ENCODE measurements around the gene KSR2. TPM values are rescaled to one million over a fixed set of nuclear protein-coding genes. Genes with fewer than 3 reads are reported as not detected.

Gene KSR2
- total and polyA plus RNA-seq, 2 experiments from 2014 or later: under 0.01 to 0.02 TPM

DNA sequence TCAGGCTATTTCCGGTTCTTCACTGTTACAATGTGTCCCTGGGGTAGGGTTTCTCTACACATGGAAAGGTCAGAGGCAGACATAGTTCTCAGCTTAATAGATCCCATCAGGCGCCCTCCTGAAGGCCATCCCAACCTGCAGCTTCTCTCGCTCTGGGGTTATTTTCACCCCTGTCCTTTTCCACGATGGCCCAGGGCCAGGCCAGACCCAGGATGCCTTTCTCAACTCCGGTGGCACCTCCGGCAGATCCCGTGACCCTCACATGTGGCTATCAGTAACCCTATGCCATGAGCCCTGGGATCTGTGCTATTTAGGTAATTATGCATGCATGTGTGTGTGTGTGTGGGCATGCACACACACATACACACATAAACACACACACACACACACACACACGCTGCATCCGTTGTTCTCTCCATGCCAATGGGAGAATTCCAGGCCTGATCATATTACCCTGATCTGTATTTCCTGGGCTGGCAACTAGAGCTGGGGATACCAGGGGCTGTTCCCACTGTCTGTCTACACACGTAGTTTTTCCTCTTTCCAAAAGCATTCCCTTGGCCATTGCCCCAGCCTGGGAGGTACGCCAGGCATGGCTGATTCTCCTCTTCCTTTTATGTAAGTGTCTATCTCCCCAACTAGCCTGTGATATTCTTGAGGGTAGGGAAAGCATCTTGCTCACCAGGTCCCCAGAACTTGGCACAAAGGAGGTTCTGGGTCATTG is 556.2 kb downstream of the KSR2 start:
- no peak overlapping the region for H3K27ac ChIP-seq
- no peak for DNase-seq (ENCODE audit: low read depth in 1 of 2, low spot score in 1 of 2)
- no peak overlapping the region for H3K4me3 ChIP-seq

GRCh38 chr12:117409286-117409685 is 559.5 kb downstream of the KSR2 start:
- H3K4me3 ChIP-seq: no peak overlapping the region
- no peak for DNase-seq (ENCODE audit: low read depth in 1 of 2, low spot score in 1 of 2)
- no peaks in the 10 kb centered on the region for H3K27me3 ChIP-seq
- no peaks in the 10 kb centered on the region for H3K9me3 ChIP-seq (ENCODE audit: low read depth)
- TF ChIP-seq, protein P1, sequence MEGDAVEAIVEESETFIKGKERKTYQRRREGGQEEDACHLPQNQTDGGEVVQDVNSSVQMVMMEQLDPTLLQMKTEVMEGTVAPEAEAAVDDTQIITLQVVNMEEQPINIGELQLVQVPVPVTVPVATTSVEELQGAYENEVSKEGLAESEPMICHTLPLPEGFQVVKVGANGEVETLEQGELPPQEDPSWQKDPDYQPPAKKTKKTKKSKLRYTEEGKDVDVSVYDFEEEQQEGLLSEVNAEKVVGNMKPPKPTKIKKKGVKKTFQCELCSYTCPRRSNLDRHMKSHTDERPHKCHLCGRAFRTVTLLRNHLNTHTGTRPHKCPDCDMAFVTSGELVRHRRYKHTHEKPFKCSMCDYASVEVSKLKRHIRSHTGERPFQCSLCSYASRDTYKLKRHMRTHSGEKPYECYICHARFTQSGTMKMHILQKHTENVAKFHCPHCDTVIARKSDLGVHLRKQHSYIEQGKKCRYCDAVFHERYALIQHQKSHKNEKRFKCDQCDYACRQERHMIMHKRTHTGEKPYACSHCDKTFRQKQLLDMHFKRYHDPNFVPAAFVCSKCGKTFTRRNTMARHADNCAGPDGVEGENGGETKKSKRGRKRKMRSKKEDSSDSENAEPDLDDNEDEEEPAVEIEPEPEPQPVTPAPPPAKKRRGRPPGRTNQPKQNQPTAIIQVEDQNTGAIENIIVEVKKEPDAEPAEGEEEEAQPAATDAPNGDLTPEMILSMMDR (IDR thresholded peaks at IDR 0.05; ENCODE audit: low read depth, low read length): no peak
- H3K4me1 ChIP-seq (ENCODE audit: low read depth): peaks cover 6% of the 10 kb centered on the region
- no peaks in the 10 kb centered on the region for H3K36me3 ChIP-seq
- no peak overlapping the region for H3K27ac ChIP-seq

More for the DNA sequence above, 556.2 kb downstream of the KSR2 start:
- Histone ChIP-seq H3K27me3 (no peaks in the 10 kb centered on the region), H3K4me1 (ENCODE audit: low read depth) (peaks cover 6% of the 10 kb centered on the region), H3K9me3 (ENCODE audit: low read depth) (no peaks in the 10 kb centered on the region), H3K36me3 (no peaks in the 10 kb centered on the region)
- TF ChIP-seq, protein P1 (IDR thresholded peaks at IDR 0.05; ENCODE audit: low read depth, low read length): no peak

- H3K9me3 ChIP-seq (ENCODE audit: low read depth): no peaks in the 10 kb centered on the region
- no peaks in the 10 kb centered on the region for H3K36me3 ChIP-seq
- H3K27me3 ChIP-seq: no peaks in the 10 kb centered on the region
- TF ChIP-seq, protein P1 (IDR thresholded peaks at IDR 0.05; ENCODE audit: low read depth, low read length): no peak
- H3K4me3 ChIP-seq: no peak overlapping the region
- peaks cover 6% of the 10 kb centered on the region for H3K4me1 ChIP-seq (ENCODE audit: low read depth)
- H3K27ac ChIP-seq: no peak overlapping the region
- DNase-seq (ENCODE audit: low read depth in 1 of 2, low spot score in 1 of 2): peak; percentile 30 to 47
These were observed 560.5 kb downstream of the KSR2 start for GRCh38 chr12:117408161-117408791.

- no peak overlapping the region for H3K4me3 ChIP-seq
- H3K27ac ChIP-seq: no peak overlapping the region
- no peaks in the 10 kb centered on the region for H3K36me3 ChIP-seq
- no peaks in the 10 kb centered on the region for H3K9me3 ChIP-seq (ENCODE audit: low read depth)
- no peak for DNase-seq (ENCODE audit: low read depth in 1 of 2, low spot score in 1 of 2)
- H3K4me1 ChIP-seq (ENCODE audit: low read depth): peaks cover 6% of the 10 kb centered on the region
- H3K27me3 ChIP-seq: no peaks in the 10 kb centered on the region
- TF ChIP-seq, protein P1 (IDR thresholded peaks at IDR 0.05; ENCODE audit: low read depth, low read length): no peak
These were observed 563.9 kb downstream of the KSR2 start for GRCh38 chr12:117404940-117405339.

GRCh38 chr12:117404203-117404853 is 564.5 kb downstream of the KSR2 start:
- H3K36me3 ChIP-seq: no peaks in the 10 kb centered on the region

More at GRCh38 chr12:117404203-117404853, 564.5 kb downstream of the KSR2 start:
- TF ChIP-seq, protein P1 (IDR thresholded peaks at IDR 0.05; ENCODE audit: low read depth, low read length): no peak
- H3K9me3 ChIP-seq (ENCODE audit: low read depth): no peaks in the 10 kb centered on the region
- no peaks in the 10 kb centered on the region for H3K27me3 ChIP-seq
- H3K4me1 ChIP-seq (ENCODE audit: low read depth): peaks cover 6% of the 10 kb centered on the region
- no peak for DNase-seq (ENCODE audit: low read depth in 1 of 2, low spot score in 1 of 2)
- H3K4me3 ChIP-seq: no peak overlapping the region
- no peak overlapping the region for H3K27ac ChIP-seq
